GM18519 (cell line): ENCODE measurements around the gene KRT74.

Source experiments
- ATAC-seq: cut with Tn5 transposase; IDR thresholded peaks from one replicate; pipeline ENCODE4 v1.9.1; 2021; ENCODE audit warnings: mild to moderate bottlenecking, moderate library complexity; ENCODE audit not compliant: unreplicated experiment, low FRiP score

Gene KRT74

GRCh38 chr12:52573743-52574142, at the start of gene KRT74:
KRT74 (minus strand) TSS chr12:52573843; CDS start chr12:52573777, 66 bp downstream.
- no peak for ATAC-seq

- no peak for ATAC-seq
These were observed 48.7 kb upstream of the KRT74 start for GRCh38 chr12:52622349-52622748.

GRCh38 chr12:52618866-52619265, 45.2 kb upstream of the KRT74 start:
- ATAC-seq: no peak

GRCh38 chr12:52618216-52618615, 44.6 kb upstream of the KRT74 start, which contains the start of gene KRT73:
KRT73 (minus strand) TSS chr12:52618559; CDS start chr12:52618524, 35 bp downstream.
- no peak for ATAC-seq

GRCh38 chr12:52617403-52617785, 43.8 kb upstream of the KRT74 start:
- ATAC-seq: no peak

GRCh38 chr12:52616680-52617402, 43.2 kb upstream of the KRT74 start:
- ATAC-seq: no peak

- no peak for ATAC-seq
These were observed 42.3 kb upstream of the KRT74 start for GRCh38 chr12:52615912-52616311.

GRCh38 chr12:52615208-52615868, 41.7 kb upstream of the KRT74 start:
- no peak for ATAC-seq

- ATAC-seq: no peak
These were observed 41.0 kb upstream of the KRT74 start for GRCh38 chr12:52614381-52615207.

GRCh38 chr12:52613384-52614030, 39.9 kb upstream of the KRT74 start:
- ATAC-seq: no peak

GRCh38 chr12:52612431-52613383, 39.1 kb upstream of the KRT74 start:
- no peak for ATAC-seq

GRCh38 chr12:52611080-52611468, 37.4 kb upstream of the KRT74 start:
- ATAC-seq: no peak

- no peak for ATAC-seq
These were observed 35.4 kb upstream of the KRT74 start for GRCh38 chr12:52608826-52609630.

GRCh38 chr12:52608161-52608560, 34.5 kb upstream of the KRT74 start:
- no peak for ATAC-seq

GRCh38 chr12:52607314-52607713, 33.7 kb upstream of the KRT74 start:
- ATAC-seq: no peak

GRCh38 chr12:52606581-52607218, 33.1 kb upstream of the KRT74 start:
- ATAC-seq: no peak

GRCh38 chr12:52606096-52606495, 32.5 kb upstream of the KRT74 start:
- no peak for ATAC-seq

GRCh38 chr12:52605542-52605941, 31.9 kb upstream of the KRT74 start:
- no peak for ATAC-seq
